Gastrocnemius medialis (tissue), 4 donors: ENCODE results near the gene PTTG1. TPM values are rescaled to one million over a fixed set of nuclear protein-coding genes. Genes with fewer than 3 reads are reported as not detected.

Experiments used
- ATAC-seq, 2 donors: fragments of 150-250 bp; one replicate each; pipeline ENCODE4 v1.9.1; 2016
- DNase-seq, 2 donors: peaks; one replicate each; pipeline ENCODE4 v3.0.0-alpha.2; 2019
- H3K27ac ChIP-seq, 4 donors: fragments of 200-600 bp; sonication (generic); 1 replicate in 1 of 4; 2 replicates in 3 of 4; pipeline ENCODE4 v1.5.1; 2016 to 2018; ENCODE audit warnings: mild to moderate bottlenecking in 2 of 4, moderate library complexity in 1 of 4
- H3K27me3 ChIP-seq, 3 donors: fragments of 200-600 bp; sonication (generic) in 2 of 3; 1 replicate in 1 of 3; 2 replicates in 2 of 3; pipeline versions ENCODE4 v1.5.1 to v1.6.0; 2016 to 2019; ENCODE audit warnings: mild to moderate bottlenecking in 1 of 3, moderate library complexity in 1 of 3
- H3K36me3 ChIP-seq, 2 donors: fragments of 200-600 bp; sonication (generic) in 1 of 2; one replicate each; pipeline ENCODE4 v1.5.1; 2017 to 2018
- H3K4me1 ChIP-seq, 2 donors: fragments of 200-600 bp; sonication (generic) in 1 of 2; one replicate each; pipeline ENCODE4 v1.5.1; 2016 to 2017; ENCODE audit warnings: mild to moderate bottlenecking in 2 of 2
- H3K4me3 ChIP-seq, 4 donors: fragments of 200-600 bp; sonication (generic) in 3 of 4; 1 replicate in 1 of 4; 2 replicates in 3 of 4; pipeline ENCODE4 v1.5.1; 2016 to 2019; ENCODE audit warnings: mild to moderate bottlenecking in 2 of 4
- H3K9me3 ChIP-seq, 3 donors: fragments of 200-600 bp; sonication (generic) in 2 of 3; 1 replicate in 1 of 3; 2 replicates in 2 of 3; pipeline ENCODE4 v1.5.1; 2016 to 2019
- POLR2A ChIP-seq, 2 donors: fragments of 450-650 bp; IDR thresholded peaks; one replicate each; pipeline ENCODE4 v1.6.1; 2017; ENCODE audit warnings: antibody characterized with exemption in 2 of 2, mild to moderate bottlenecking in 2 of 2, moderate library complexity in 2 of 2
- in situ Hi-C, 4 donors: fragments of 200-750 bp; cut with MboI; loops; one replicate each; pipeline versions ENCODE4 v1.15.0 to v1.8.0; 2017; ENCODE audit warnings: low sequenced_read_pairs in 4 of 4
- intact Hi-C: fragments of 100-400 bp; cut with DNase I; formaldehyde crosslinking; loops from one replicate; pipeline ENCODE4 v1.15.1; 2023; ENCODE audit warnings: low total_unique reads
- total RNA-seq, 4 donors: library from RNA; depleted of rRNA; stranded (reverse); fragments of >200 nt; gene quantifications; one replicate each; pipeline versions ENCODE4 v1.1.0 to v1.2.3, GENCODE V29; 2016
- TF ChIP-seq, protein P1 (sequence below), 5 experiments: fragments of 450-650 bp in 3 of 5; fragments of 200-600 bp in 2 of 5; sonication (generic) in 2 of 5; IDR thresholded peaks in 4 of 5; conservative IDR thresholded peaks in 1 of 5; 1 replicate in 4 of 5; 2 replicates in 1 of 5; pipeline ENCODE4 v1.5.1; 2016 to 2019; ENCODE audit warnings: antibody characterized with exemption in 5 of 5, mild to moderate bottlenecking in 3 of 5, moderate library complexity in 3 of 5

PTTG1 gene
- total RNA-seq, 4 donors from 2014 or later, result 1.1 to 18.1 (median 11.4) TPM

GRCh38 chr5:160452036-160452435 lies 30.4 kb downstream of the PTTG1 start:
- intact Hi-C loops, result no loop called here
- Histone ChIP-seq H3K27ac (no peak overlapping the region), H3K36me3 (no peaks in the 10 kb centered on the region), H3K27me3 (peaks cover 0 to 4% (median 0%) of the 10 kb centered on the region in 3 donors), H3K4me1 (no peaks in the 10 kb centered on the region), H3K9me3 (no peaks in the 10 kb centered on the region), H3K4me3 (no peak overlapping the region)
- ATAC-seq, result no peak
- in situ Hi-C loops, result no loop called here
- no peak for DNase-seq
- TF ChIP-seq POLR2A (IDR thresholded peaks at IDR 0.05), result no peak
- TF ChIP-seq, protein P1, sequence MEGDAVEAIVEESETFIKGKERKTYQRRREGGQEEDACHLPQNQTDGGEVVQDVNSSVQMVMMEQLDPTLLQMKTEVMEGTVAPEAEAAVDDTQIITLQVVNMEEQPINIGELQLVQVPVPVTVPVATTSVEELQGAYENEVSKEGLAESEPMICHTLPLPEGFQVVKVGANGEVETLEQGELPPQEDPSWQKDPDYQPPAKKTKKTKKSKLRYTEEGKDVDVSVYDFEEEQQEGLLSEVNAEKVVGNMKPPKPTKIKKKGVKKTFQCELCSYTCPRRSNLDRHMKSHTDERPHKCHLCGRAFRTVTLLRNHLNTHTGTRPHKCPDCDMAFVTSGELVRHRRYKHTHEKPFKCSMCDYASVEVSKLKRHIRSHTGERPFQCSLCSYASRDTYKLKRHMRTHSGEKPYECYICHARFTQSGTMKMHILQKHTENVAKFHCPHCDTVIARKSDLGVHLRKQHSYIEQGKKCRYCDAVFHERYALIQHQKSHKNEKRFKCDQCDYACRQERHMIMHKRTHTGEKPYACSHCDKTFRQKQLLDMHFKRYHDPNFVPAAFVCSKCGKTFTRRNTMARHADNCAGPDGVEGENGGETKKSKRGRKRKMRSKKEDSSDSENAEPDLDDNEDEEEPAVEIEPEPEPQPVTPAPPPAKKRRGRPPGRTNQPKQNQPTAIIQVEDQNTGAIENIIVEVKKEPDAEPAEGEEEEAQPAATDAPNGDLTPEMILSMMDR (IDR thresholded peaks at IDR 0.05 in 4 of 5, conservative IDR thresholded peaks at IDR 0.05 in 1 of 5), result no peak

DNA sequence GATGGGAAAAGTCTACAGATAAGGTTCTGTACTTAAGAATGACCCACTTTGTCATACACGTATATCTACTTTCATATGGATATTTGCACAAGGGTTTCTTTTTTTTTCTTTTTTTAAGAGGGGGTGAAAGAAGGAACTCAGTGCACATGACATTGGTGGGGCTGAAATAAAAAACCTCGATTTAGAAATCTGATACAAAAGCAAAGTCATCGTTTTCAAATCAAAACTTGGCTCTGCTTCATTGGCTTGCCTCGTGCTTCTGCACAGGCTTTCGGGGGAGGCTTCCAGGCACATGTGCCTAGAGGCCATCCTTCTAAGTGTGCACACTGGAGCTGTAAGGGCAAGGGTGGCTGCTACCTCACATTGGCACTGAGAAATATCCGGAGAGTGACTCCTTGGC lies 31.1 kb downstream of the PTTG1 start:
- TF ChIP-seq, protein P1 (IDR thresholded peaks at IDR 0.05 in 4 of 5, conservative IDR thresholded peaks at IDR 0.05 in 1 of 5), result no peak
- TF ChIP-seq POLR2A (IDR thresholded peaks at IDR 0.05), result no peak
- Histone ChIP-seq H3K27ac (no peak overlapping the region), H3K27me3 (peaks cover 0 to 4% (median 0%) of the 10 kb centered on the region in 3 donors), H3K4me3 (no peak overlapping the region), H3K9me3 (no peaks in the 10 kb centered on the region), H3K36me3 (no peaks in the 10 kb centered on the region), H3K4me1 (no peaks in the 10 kb centered on the region)
- DNase-seq (no peak), ATAC-seq (no peak)
- in situ Hi-C loops (no loop called here), intact Hi-C loops (no loop called here)

DNA sequence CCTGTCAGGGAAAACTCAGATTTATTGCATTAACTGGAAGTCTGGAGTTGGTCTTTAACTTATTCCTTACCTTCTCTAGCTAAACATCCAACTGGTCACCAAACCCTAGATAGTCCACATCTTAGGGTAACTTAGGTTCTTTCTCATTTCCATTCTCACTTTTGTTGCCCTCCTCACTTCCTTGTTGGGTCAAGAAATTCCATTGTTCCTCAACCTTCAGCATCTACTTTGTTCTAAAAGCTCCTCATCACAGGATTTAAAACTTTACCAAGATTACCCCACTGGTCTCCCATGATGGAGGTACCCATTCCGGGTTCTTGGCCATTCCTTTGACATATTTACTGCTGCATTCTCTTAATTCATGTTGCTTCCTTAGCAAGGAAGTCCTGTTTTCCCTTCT lies 32.1 kb downstream of the PTTG1 start:
- intact Hi-C loops, result no loop called here
- Histone ChIP-seq H3K4me3 (no peak overlapping the region), H3K27ac (no peak overlapping the region), H3K4me1 (no peaks in the 10 kb centered on the region), H3K9me3 (no peaks in the 10 kb centered on the region), H3K27me3 (peaks cover 0 to 4% (median 0%) of the 10 kb centered on the region in 3 donors), H3K36me3 (no peaks in the 10 kb centered on the region)
- TF ChIP-seq POLR2A (IDR thresholded peaks at IDR 0.05), result no peak
- TF ChIP-seq, protein P1 (IDR thresholded peaks at IDR 0.05 in 4 of 5, conservative IDR thresholded peaks at IDR 0.05 in 1 of 5), result no peak
- no peak for DNase-seq
- in situ Hi-C loops, result no loop called here
- ATAC-seq, result no peak

GRCh38 chr5:160455600-160455999 lies 33.9 kb downstream of the PTTG1 start:
- ATAC-seq (no peak), DNase-seq (no peak)
- peaks cover 0 to 4% (median 0%) of the 10 kb centered on the region in 3 donors for H3K27me3 ChIP-seq
- H3K4me3 ChIP-seq, result no peak overlapping the region
- TF ChIP-seq, protein P1 (IDR thresholded peaks at IDR 0.05 in 4 of 5, conservative IDR thresholded peaks at IDR 0.05 in 1 of 5), result no peak
- no peak for TF ChIP-seq POLR2A (IDR thresholded peaks at IDR 0.05)
- intact Hi-C loops, result no loop called here
- no peaks in the 10 kb centered on the region for H3K4me1 ChIP-seq
- H3K27ac ChIP-seq, result no peak overlapping the region
- no peaks in the 10 kb centered on the region for H3K9me3 ChIP-seq
- in situ Hi-C loops, result no loop called here
- no peaks in the 10 kb centered on the region for H3K36me3 ChIP-seq
